Tracheal epithelial cell (primary cell): ENCODE results near the gene RRP7A. TPM values are rescaled to one million over a fixed set of nuclear protein-coding genes. Genes with fewer than 3 reads are reported as not detected.

Experiments used
- total RNA-seq: library from RNA; depleted of rRNA; stranded (reverse); fragments of >200 nt; gene quantifications from 2 replicates; pipeline ENCODE4 v1.2.1, GENCODE V29; 2014

The RRP7A gene, protein sequence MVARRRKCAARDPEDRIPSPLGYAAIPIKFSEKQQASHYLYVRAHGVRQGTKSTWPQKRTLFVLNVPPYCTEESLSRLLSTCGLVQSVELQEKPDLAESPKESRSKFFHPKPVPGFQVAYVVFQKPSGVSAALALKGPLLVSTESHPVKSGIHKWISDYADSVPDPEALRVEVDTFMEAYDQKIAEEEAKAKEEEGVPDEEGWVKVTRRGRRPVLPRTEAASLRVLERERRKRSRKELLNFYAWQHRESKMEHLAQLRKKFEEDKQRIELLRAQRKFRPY
- 36.4 and 52.1 TPM in 2 replicates for total RNA-seq

DNA sequence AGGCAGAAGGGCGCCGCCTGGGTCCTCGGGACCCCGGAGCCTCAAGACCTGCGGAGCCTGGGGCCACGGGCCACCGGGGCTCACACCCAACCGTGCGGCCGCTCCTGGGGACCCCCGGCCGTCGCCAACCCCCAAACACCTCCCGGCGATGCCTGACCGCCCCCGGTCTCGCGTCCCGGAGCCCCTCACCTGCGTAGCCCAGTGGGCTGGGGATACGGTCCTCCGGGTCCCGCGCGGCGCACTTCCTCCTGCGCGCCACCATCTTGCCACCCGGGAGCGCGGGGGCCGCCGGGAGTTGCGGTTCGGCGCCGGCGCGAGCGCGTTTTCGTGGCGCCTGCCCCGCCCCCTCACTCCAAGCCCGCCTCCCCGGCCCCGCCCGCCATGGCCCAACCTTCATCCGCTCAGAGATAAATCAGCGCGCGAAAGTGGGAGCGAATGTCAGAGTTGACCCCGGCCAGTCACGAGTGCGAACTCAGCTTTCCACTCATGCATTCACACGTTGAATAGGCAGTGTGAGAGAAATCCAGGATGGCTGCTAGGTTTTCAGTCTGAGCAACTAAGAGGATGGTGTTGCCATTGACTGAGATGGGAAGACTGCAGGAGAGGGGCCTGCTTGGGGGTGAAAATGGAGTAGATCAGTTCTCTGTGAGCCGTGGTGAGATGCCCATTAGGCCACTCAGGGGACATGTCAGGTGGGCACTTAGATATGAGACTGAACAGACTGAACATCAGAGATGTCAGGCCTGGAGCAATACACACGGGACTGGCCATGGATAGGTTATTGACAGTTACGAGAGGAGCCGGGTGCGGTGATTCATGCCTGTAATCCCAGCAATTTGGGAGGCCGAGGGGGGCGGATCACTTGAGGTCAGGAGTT lies at the start of gene RRP7A:
TSS of gene RRP7A (minus strand) at position 272 of the 877 bp plus-strand sequence. CDS start at position 262, 10 bp downstream.

DNA sequence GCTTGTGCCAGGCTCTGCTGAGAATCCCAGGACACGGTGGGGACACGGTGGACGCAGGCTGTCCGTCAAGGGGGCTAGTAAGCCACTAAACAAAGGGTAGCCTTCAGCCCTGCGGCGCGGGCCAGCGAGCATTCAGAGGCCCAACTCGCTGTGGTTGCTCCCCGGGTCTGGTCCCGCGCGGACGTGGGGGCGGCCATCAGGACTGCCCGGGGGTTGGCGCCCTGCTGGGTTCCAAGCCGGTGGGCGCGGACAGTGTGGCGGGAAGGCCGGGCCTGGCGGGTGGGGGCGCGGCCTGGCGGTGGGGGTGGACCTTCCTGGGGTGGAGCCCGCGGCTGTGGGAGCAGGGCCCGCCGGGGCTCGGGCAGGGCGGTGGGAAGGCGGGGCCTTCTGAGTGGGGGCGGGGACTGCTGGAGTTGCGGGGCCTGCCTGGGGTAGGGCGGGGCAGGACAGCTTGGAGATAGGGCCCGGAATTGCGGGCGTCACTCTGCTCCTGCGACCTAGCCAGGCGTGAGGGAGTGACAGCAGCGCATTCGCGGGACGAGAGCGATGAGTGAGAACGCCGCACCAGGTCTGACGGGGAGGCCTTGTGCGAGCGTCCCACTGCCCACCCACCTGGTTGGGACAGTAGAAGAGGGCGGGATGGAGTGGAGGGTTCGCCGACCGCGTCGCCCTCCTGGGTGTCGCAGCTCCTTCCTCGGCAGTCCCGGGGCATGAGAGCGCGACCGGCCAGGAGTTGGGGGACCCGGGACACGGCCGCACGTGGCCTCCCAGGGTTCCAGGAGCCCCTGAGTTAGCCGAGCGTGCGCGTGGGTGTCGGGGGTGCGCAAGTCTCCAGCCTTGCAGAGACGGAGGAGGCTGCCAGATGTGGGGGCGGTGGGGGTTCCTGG lies 34.1 kb upstream of the RRP7A start, which contains the start of gene SERHL2:
TSS of gene SERHL2 (plus strand) at position 482 of the 887 bp plus-strand sequence. CDS start at position 547, 65 bp downstream.

Other genes with a start within 250 kb of the RRP7A start
- gene TCF20, start 249.1 kb downstream of the RRP7A start, total RNA-seq = 44.6 and 51.2 TPM in 2 replicates
- under 0.01 TPM in 1 of 2 replicates, not detected in the other for gene NFAM1, start 87.4 kb downstream of the RRP7A start, total RNA-seq
- gene SERHL2, start 34.2 kb upstream of the RRP7A start, total RNA-seq = 0.43 and 8.7 TPM in 2 replicates
- gene POLDIP3, start 95.1 kb upstream of the RRP7A start, total RNA-seq = 16.1 and 24.1 TPM in 2 replicates
- gene ATP5MGL, start 120.8 kb upstream of the RRP7A start, total RNA-seq = not detected in 2 replicates
- 21.9 and 22.0 TPM in 2 replicates for gene CYB5R3, start 129.6 kb upstream of the RRP7A start, total RNA-seq
- gene A4GALT, start 201.1 kb upstream of the RRP7A start, total RNA-seq = 17.1 and 35.2 TPM in 2 replicates